Activated T-cell treated with anti-CD3 and anti-CD28 coated beads, Interleukin-2, amount 50 U/mL, for 4 hours (primary cell): ENCODE results near the gene TMEM270. TPM values are rescaled to one million over a fixed set of nuclear protein-coding genes. Genes with fewer than 3 reads are reported as not detected.

Source experiments
- ATAC-seq, 2 donors: fragments of 200-7000 bp; cut with Tn5 transposase; one replicate each; pipeline ENCODE4 v1.10.0; 2021
- DNase-seq: peaks from one replicate; pipeline ENCODE4 v3.0.0-alpha.2; 2020
- H3K27me3 Mint-ChIP-seq: one replicate; pipeline ENCODE4 v1.8.0; 2021; ENCODE audit warnings: low read depth, mixed read lengths
- H3K36me3 Mint-ChIP-seq: one replicate; pipeline ENCODE4 v1.8.0; 2022; ENCODE audit warnings: mixed read lengths; ENCODE audit not compliant: insufficient read depth
- H3K4me1 Mint-ChIP-seq: one replicate; pipeline ENCODE4 v1.8.0; 2021; ENCODE audit warnings: low read depth, mixed read lengths
- H3K4me3 Mint-ChIP-seq: one replicate; pipeline ENCODE4 v1.8.0; 2021; ENCODE audit warnings: mild to moderate bottlenecking, moderate library complexity, mixed read lengths
- H3K9me3 Mint-ChIP-seq: one replicate; pipeline ENCODE4 v1.8.0; 2021; ENCODE audit warnings: mixed read lengths
- total RNA-seq, 3 donors: library from RNA; stranded (reverse); gene quantifications; one replicate each; pipeline ENCODE4 v1.2.1, GENCODE V29; 2021

TMEM270 gene
- total RNA-seq, 3 donors from 2014 or later: not detected

DNA sequence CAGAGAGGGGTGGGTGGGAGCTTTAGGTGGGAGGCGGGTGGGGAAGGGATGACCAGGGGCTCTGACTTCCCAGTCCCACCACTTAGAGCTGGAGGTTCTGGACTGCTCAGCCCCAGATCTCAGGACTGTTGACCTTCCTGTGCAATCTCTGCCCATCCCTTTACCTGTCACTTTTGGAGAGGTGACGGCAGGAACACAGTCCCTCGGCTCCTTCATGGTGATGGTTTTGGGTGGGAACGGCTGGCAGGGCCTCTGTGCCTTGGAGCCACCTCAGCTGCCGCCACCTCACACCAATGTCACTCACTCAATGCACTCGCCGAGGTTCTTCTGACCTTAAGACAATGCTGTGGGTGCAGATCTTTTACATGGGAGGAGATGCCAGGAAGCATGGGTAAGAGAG, 49.0 kb downstream of the TMEM270 start:
- Mint-ChIP-seq H3K27me3 (peaks cover 6% of the 10 kb centered on the region), H3K36me3 (no peaks in the 10 kb centered on the region), H3K9me3 (no peaks in the 10 kb centered on the region), H3K4me3 (no peak overlapping the region), H3K4me1 (no peaks in the 10 kb centered on the region)
- ATAC-seq: no peak
- no peak for DNase-seq

DNA sequence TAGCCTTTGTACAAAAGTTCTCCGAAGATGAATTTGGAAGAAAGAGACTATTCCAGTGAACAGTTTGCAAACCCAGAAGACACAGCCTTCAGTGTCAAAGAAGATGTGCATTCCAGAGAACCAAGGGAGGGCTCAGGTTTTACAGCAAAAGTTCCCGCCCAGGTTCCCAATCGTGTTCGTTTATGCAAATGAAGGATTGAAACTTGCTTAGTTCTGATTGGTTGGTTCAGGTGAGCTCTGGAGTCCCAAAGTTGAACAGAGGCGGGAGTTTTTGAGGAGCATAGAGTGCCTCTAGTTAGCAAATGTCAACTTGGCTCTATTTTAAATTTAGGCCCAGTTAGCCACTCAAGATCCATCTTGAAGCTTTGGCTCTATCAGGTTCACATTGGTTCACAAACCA, 51.3 kb downstream of the TMEM270 start:
- Mint-ChIP-seq H3K9me3 (no peaks in the 10 kb centered on the region), H3K4me1 (no peaks in the 10 kb centered on the region), H3K27me3 (peaks cover 12% of the 10 kb centered on the region), H3K36me3 (no peaks in the 10 kb centered on the region), H3K4me3 (no peak overlapping the region)
- ATAC-seq: no peak
- DNase-seq: no peak

Other genes starting within 250 kb of the TMEM270 start
- under 1 TPM; 0.35 to 0.55 (median 0.43) TPM for gene MLXIPL, start 236.6 kb upstream of the TMEM270 start, total RNA-seq
- under 1 TPM in 2 of 3 donors, not detected in 1; 0.16 to 0.25 TPM for gene VPS37D, start 193.3 kb upstream of the TMEM270 start, total RNA-seq
- 10 to 100 TPM; 11.9 to 12.7 (median 12.0) TPM for gene DNAJC30, start 177.7 kb upstream of the TMEM270 start, total RNA-seq
- gene BUD23, start 177.6 kb upstream of the TMEM270 start, total RNA-seq: 100 to 1,000 TPM; 166 to 197 (median 178) TPM
- gene STX1A, start 141.5 kb upstream of the TMEM270 start, total RNA-seq: 10 to 100 TPM; 23.0 to 25.0 (median 24.7) TPM
- 10 to 100 TPM; 20.6 to 26.4 (median 21.0) TPM for gene ABHD11, start 122.4 kb upstream of the TMEM270 start, total RNA-seq
- under 1 TPM; 0.16 to 0.23 (median 0.22) TPM for gene CLDN3, start 90.9 kb upstream of the TMEM270 start, total RNA-seq
- under 1 TPM; 0.24 to 0.56 (median 0.32) TPM for gene CLDN4, start 30.2 kb upstream of the TMEM270 start, total RNA-seq
- gene METTL27, start 18.6 kb upstream of the TMEM270 start, total RNA-seq: under 1 TPM in 2 of 3 donors, not detected in 1; 0.41 to 0.69 TPM
- under 1 TPM in 2 of 3 donors, not detected in 1; 0.08 to 0.15 TPM for gene ELN, start 167.0 kb downstream of the TMEM270 start, total RNA-seq
- 10 to 100 TPM; 17.9 to 22.1 (median 19.3) TPM for gene LIMK1, start 222.6 kb downstream of the TMEM270 start, total RNA-seq